NCI-H345 treated with DMSO at 0.1 percent for 48 hours (cell line): ENCODE results near the gene HOXB4.

Source experiments
- DNase-seq: peaks from one replicate; lab custom pipeline; 2025; ENCODE audit not compliant: unreplicated experiment; lab: John Stamatoyannopoulos, UW

HOXB4 gene

DNA sequence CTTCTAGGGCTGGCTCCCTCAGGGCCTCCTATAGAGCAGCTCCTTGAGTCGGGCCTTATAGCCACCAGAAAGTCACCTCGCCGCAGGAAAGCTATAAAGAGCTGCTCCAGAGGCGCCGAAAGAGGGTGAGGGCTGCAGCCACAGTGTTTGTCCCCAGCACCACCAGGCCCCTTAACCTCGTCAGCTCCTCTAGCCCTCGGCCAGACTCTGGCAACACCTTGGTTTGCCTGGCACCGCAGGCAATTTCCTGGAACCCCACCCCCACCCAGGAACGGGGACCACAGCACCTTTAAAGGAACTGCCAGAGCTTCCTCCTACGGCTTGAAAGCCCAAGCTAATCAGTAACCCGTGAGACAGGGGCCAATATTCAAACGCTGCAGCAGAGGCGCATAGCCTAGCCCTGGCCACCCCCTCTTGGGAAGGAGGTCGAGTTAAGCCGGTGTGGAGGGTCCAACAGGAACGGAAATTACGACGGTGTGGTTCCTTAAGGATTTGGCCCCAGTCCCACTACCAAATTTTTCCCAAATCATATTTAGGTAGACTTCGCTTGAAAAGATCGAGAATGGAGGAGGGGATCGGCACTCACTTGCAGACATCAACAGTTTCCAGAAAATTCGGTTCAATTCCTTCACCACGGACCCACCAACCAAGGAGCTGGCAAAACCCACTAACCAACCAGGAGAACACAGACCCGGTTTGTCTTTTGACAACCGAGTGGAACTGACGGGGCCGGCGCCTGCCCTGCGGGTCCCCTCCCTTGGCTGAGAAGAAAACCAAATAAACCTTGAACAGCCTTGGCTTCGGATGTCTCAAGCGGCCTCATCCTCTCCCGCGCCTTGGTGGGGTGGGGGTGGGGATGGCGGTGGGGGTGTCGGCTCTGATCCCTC lies 23.6 kb upstream of the HOXB4 start:
- DNase-seq = no peak

DNA sequence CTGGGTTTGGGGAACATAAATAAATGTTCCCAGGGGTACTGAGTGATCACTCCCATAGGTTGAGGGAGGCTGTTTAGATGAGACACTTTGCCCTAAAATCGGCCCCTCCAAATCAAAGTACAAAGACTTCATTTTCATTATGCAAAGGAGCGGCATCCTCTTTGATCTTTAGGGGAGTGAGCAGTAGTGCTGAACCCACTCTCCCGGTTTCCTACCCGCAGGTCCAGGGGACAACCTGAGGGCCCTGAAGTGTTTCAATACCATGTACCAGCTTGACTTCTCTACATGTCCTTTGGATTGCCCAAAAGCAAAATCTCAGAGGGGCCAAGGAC lies 23.0 kb upstream of the HOXB4 start:
- DNase-seq = no peak

DNA sequence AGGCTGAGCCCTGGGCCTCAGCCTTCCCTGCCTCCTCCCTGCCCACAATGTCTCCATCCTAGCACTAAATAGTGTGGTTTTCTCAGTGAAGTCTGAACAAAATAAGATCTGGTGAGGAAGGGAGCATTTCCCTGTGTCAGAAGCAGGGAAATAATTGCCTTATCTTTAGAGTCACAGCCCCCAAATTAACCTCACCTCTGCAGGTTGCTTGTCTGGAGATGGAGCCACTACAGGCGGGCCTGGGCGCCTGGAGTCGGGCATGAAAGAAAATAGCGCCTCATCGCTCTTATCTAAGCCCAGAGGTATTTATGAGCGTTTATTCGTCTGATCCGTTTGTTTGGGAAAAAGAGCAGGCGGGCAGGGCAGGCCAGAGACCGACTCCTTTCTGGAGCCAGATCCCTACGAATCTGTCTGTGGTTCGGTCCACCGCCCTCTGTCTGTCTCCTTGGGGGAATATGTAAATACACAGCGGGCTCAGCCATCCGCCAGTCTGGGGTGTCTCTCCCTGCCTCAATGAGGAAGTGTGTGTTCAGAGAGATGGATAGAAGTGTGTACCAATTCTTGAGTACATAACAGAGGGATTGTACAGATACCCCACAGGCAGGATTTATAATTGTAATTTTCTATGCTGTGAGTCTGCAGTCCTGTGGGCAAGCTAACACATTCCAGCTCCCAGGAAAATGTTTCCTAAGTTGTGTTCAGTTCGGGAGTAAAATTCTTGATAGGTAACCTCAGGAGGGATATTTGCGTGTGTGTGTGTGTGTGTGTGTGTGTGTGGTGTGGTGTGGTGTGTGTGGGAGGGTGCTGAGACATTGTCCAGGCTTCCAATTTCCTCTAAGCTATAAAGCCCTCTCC lies 22.3 kb upstream of the HOXB4 start:
- no peak for DNase-seq

- DNase-seq = no peak
These were observed 21.2 kb upstream of the HOXB4 start for GRCh38 chr17:48599354-48599753.

DNA sequence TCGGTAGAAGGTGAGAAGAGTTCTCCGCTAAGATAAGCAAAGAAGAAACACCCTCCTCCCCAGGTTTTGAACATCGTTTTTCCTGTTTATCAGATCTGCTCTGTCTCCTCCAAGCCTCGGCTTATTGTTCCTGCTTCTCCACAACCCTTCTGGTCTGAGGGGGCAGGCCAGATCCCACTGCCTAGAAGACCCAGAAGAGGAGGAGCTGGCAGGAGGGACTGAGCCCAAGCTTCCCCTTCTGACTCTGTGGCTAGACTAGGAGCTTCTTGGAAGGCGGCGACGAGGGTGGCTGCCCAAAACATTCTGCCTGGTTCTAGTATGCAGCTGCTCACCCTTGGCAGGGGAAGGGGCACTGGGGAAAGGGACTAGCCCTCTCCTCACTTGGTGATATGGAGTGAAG lies 20.6 kb upstream of the HOXB4 start:
- no peak for DNase-seq

DNA sequence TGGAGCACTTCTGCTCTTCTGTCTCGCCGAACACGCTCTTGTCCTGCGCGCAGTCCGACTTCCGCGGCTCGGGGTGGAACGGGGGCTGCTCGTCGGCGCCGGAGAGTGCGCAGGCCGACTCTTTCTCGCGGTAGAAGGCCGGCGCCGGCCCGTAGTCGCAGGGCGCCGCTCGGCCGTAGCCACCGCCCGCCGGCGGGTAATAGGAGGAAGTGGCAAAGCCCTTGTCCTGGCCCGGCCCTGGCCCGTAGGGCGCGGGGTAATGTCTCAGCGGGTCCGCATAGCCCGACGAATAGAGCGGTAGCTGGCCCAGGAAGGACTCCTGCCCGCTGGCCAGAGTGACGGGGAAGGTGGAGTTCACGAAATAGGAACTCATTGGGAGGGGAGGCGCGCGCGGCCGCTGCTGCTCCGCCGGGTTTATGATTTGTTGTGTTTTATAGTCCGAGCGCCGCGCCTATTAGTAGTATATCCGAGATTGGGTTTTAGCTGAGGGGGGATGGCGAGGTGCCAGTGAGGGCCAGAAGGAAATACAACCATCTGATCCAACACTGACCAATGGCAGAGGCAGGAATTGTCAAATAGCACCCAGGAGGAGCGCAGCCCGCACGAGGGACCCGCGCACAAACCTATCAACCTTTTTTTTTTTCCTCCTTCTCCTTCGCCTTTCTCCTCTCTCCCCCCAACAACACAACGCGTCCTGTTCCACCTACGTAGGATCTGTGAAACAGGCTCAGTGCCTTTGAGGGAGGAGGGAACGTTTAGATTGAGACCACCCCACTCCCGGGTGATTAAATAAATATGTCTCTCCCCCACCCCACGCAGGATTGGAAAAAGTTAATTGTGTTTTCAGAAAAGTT lies 19.9 kb upstream of the HOXB4 start:
- no peak for DNase-seq

GRCh38 chr17:48597528-48597777 lies 19.3 kb upstream of the HOXB4 start:
- DNase-seq = no peak

GRCh38 chr17:48596735-48597527 lies 18.8 kb upstream of the HOXB4 start:
- no peak for DNase-seq

GRCh38 chr17:48596000-48596734 lies 18.0 kb upstream of the HOXB4 start:
- DNase-seq = no peak

- DNase-seq = no peak
These were observed 17.3 kb upstream of the HOXB4 start for GRCh38 chr17:48595278-48595999.

DNA sequence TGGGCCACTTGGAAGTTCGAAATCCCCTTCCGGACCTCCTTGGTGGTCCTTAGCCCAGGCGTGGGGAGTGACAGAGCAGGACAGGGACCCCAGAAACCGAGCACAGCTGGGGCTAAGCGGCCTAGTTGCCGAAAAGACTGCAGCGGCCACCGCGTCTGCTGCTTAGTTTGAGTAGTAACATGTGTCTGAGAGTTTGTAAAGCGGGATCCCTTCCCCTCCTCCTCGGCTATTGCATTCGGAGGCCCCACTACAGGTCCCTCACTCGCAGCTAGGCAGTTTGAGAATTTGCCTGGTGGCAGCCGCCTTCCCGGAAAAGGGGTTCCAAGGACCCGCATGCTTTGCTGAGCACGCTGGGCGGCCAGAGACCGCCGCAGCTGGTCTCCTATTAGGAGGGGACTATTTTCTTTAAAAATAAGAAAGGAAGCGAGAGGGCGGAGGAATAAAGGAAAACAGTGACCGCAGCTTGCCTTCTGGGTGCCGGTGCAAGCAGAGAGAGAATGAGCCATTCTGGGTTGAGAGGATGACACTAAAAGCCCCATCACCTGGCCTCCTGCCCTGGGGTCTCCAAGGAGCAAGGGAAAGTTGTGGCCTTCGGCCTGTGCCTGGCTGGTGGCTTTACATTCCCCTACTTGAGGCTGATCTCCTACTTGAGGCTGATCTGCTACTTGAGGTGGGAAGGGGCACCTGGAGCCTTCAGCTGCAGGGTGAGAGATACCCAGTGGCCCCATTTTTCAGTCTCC lies 16.6 kb upstream of the HOXB4 start:
- no peak for DNase-seq

GRCh38 chr17:48593840-48594537 lies 15.8 kb upstream of the HOXB4 start:
- peak; percentile 95 for DNase-seq

DNA sequence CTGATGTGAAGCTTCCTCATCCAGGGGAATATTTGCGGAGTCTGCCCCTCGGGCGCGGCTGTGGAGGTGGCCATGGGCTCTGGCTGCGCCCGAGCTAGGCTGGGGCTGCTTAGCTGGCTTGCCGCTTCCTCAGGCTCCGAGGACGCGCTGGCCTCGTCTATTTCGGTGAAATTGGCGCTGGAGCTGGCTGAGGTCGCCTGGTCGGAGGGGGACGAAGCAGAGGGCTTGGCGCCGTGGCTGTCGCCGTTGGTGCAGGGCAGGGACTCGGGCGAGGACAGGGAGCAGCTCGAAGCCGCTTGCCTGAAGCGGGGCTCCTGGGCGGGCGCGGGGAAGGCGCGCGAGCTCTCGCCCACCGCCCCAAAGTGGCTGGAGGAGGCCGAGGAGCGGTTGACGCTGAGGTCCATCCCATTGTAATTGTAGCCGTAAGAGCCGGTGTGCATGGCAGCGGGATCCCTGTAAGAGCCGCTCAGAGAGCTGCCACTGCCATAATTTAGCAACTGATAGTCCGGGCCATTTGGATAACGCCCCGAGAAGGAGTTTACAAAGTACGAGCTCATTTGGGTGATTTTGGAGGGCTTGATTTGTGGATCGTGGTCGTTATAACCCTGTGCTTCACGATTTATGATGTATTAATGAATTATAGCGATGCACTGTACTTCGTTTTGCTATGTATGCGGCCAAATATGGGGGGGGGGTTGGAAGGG lies 15.1 kb upstream of the HOXB4 start, which contains the start of gene HOXB5:
Gene HOXB5 (minus strand): TSS at position 654 of the 704 bp plus-strand sequence. CDS start 97 bp downstream, at position 557.
- peak; percentile 83 for DNase-seq

DNA sequence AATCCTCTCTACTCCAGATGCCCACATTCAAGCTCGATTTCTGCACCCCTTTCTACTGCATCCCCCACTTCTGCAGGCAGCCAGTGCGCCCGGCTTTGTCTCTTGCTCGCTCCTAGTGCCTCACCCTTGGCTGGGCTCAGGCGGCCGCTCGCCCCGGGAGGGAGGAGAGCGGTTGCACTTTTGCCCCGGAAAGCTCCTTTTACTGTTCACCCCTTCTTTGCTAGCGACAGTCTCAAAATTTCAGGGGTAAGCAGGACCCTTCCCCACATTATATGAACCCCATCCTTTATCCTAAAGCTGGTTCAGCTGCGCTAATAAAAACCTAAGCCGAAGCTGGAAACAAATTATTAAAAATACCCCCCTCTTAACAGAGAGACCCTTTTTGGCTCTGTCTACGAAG lies 14.4 kb upstream of the HOXB4 start:
- no peak for DNase-seq

DNA sequence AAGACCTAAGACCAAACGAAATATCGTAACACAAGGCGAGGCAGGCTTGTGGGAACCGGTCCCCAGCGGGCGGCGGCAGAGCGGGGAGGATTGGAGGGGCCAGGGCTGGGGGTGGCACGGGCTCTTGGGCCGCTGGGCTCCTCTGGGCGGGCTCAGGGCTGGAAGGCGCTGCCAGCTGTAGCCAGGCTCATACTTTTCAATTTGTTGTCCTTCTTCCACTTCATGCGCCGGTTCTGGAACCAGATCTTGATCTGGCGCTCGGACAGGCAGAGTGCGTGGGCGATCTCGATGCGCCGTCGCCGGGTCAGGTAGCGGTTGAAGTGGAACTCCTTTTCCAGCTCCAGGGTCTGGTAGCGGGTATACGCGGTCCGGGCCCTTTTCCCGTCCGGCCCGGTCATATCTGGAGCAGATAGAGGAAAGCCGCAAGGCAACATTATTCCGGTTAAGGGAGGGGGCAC lies 13.9 kb upstream of the HOXB4 start:
- DNase-seq = peak; percentile 38

- peak; percentile 69 for DNase-seq
These were observed 13.3 kb upstream of the HOXB4 start for GRCh38 chr17:48591255-48592056.
